Osteocyte (in vitro differentiated cells): ENCODE data around the gene RAB5B. TPM values are rescaled to one million over a fixed set of nuclear protein-coding genes. Genes with fewer than 3 reads are reported as not detected.
A peak's percentile ranks its signal among the peaks of the same experiment; 100 is the strongest.

Experiments used
- DNase-seq: peaks from one replicate; pipeline ENCODE4 v3.0.0; 2021; ENCODE audit warnings: mixed read lengths; ENCODE audit not compliant: unreplicated experiment; ENCODE audit errors: extremely low spot score
- H3K27ac Mint-ChIP-seq: one replicate; pipeline ENCODE4 v1.8.0; 2021; ENCODE audit warnings: mild to moderate bottlenecking, mixed read lengths; ENCODE audit not compliant: unreplicated experiment
- H3K27me3 Mint-ChIP-seq: one replicate; pipeline ENCODE4 v1.8.0; 2021; ENCODE audit warnings: mixed read lengths; ENCODE audit not compliant: unreplicated experiment
- H3K36me3 Mint-ChIP-seq: one replicate; pipeline ENCODE4 v1.8.0; 2021; ENCODE audit warnings: mixed read lengths; ENCODE audit not compliant: unreplicated experiment
- H3K4me1 Mint-ChIP-seq: one replicate; pipeline ENCODE4 v1.8.0; 2021; ENCODE audit warnings: mixed read lengths; ENCODE audit not compliant: unreplicated experiment
- H3K4me3 Mint-ChIP-seq: one replicate; pipeline ENCODE4 v1.8.0; 2021; ENCODE audit warnings: mild to moderate bottlenecking, moderate library complexity, mixed read lengths; ENCODE audit not compliant: unreplicated experiment
- H3K9me3 Mint-ChIP-seq: one replicate; pipeline ENCODE4 v1.8.0; 2021; ENCODE audit warnings: mixed read lengths; ENCODE audit not compliant: unreplicated experiment
- CTCF ChIP-seq: fragments of 200-600 bp; sonication (generic); IDR thresholded peaks from 2 replicates; pipeline ENCODE4 v1.5.0; 2021; ENCODE audit warnings: antibody characterized with exemption, mild to moderate bottlenecking, moderate library complexity
- total RNA-seq: library from RNA; stranded (reverse); gene quantifications from 2 replicates; pipeline ENCODE4 v1.2.1, GENCODE V29; 2021

Gene RAB5B
- total RNA-seq, 1 donor from 2014 or later: 126 TPM

- DNase-seq: no peak
- peaks cover 4% of the 10 kb centered on the region for H3K36me3 Mint-ChIP-seq
- peak within 1 kb of the TSS; percentile 63 for H3K4me3 Mint-ChIP-seq
- H3K27me3 Mint-ChIP-seq: no peaks in the 10 kb centered on the region
- H3K9me3 Mint-ChIP-seq: no peaks in the 10 kb centered on the region
- peak within 1 kb of the TSS; percentile 73 for H3K27ac Mint-ChIP-seq
- H3K4me1 Mint-ChIP-seq: peaks cover 18% of the 10 kb centered on the region
- TF ChIP-seq CTCF: no peak
Observed at GRCh38 chr12:56020423-56021184, 46.7 kb downstream of the RAB5B start, which contains the start of gene IKZF4. Gene IKZF4, plus strand, starts transcription at chr12:56021043. Its CDS starts 451 bp downstream, at chr12:56021494.

GRCh38 chr12:56021889-56022497 lies 48.1 kb downstream of the RAB5B start:
- no peak for TF ChIP-seq CTCF
- Mint-ChIP-seq H3K27ac (peak overlapping the region; percentile 56), H3K4me1 (peaks cover 16% of the 10 kb centered on the region)

DNA sequence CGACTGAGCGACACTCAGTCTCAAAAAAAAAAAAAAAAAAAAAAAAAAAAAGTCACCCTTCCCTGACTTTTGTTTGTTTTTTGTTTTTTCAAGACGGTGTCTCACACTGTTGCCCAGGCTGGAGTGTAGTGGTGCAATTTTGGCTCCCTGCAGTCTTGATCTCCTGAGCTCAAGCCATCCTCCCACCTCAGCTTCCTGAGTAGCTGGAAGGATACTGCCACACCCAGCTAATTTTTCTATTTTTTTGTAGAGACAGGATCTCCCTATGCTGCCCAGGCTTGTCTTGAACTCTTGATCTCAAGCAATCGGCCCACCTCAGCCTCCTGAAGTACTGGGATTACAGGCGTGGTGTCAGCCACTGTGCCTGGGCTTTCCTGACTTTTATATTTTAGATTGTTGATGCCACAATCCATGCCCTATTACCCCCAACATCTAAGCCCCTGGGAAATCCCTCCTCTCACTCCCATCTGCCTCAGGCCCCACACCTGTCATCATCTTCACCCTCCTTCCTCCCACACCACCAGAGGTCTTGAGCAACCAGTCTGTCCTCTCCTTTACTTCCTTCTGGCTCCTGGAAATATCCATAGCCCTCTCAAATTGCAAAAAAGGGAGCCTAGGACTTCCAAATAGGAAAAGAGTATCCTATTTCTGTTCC lies 54.8 kb downstream of the RAB5B start:
- DNase-seq: no peak
- H3K36me3 Mint-ChIP-seq: peaks cover 24% of the 10 kb centered on the region
- no peaks in the 10 kb centered on the region for H3K9me3 Mint-ChIP-seq
- no peaks in the 10 kb centered on the region for H3K27me3 Mint-ChIP-seq
- no peak overlapping the region for H3K4me3 Mint-ChIP-seq
- peaks cover 1% of the 10 kb centered on the region for H3K4me1 Mint-ChIP-seq
- H3K27ac Mint-ChIP-seq: peak overlapping the region; percentile 32
- TF ChIP-seq CTCF: no peak

More at GRCh38 chr12:56021889-56022497, 48.1 kb downstream of the RAB5B start:
- no peak for DNase-seq
- Mint-ChIP-seq H3K27me3 (no peaks in the 10 kb centered on the region), H3K9me3 (no peaks in the 10 kb centered on the region), H3K4me3 (peak overlapping the region; percentile 14), H3K36me3 (peaks cover 4% of the 10 kb centered on the region)

- no peak for DNase-seq
- no peak overlapping the region for H3K4me3 Mint-ChIP-seq
- peaks cover 24% of the 10 kb centered on the region for H3K36me3 Mint-ChIP-seq
- no peaks in the 10 kb centered on the region for H3K9me3 Mint-ChIP-seq
- no peak for TF ChIP-seq CTCF
- peaks cover 1% of the 10 kb centered on the region for H3K4me1 Mint-ChIP-seq
- H3K27me3 Mint-ChIP-seq: no peaks in the 10 kb centered on the region
- H3K27ac Mint-ChIP-seq: peak overlapping the region; percentile 32
Observed at GRCh38 chr12:56029166-56029519, 55.3 kb downstream of the RAB5B start.
